Thoracic aorta (tissue), 2 donors: Measurements from ENCODE around the gene HSD3B2. TPM values are rescaled to one million over a fixed set of nuclear protein-coding genes. Genes with fewer than 3 reads are reported as not detected.

Source experiments
- ATAC-seq: fragments of 150-250 bp; one replicate; pipeline ENCODE4 v1.8.0; 2017; ENCODE audit warnings: low read depth; ENCODE audit not compliant: insufficient number of reproducible peaks, low FRiP score
- DNase-seq: peaks from one replicate; pipeline ENCODE4 v3.0.0-alpha.2; 2020; ENCODE audit warnings: low spot score
- H3K27ac ChIP-seq, 2 donors: fragments of 200-600 bp; sonication (generic); 1 replicate in 1 of 2; 2 replicates in 1 of 2; pipeline ENCODE4 v1.5.1; 2016; ENCODE audit warnings: mild to moderate bottlenecking in 2 of 2, moderate library complexity in 2 of 2
- H3K27me3 ChIP-seq: fragments of 200-600 bp; sonication (generic); replicated peaks from 2 replicates; pipeline ENCODE4 v1.6.0; 2016; ENCODE audit warnings: mild to moderate bottlenecking; ENCODE audit not compliant: insufficient read depth
- H3K36me3 ChIP-seq: fragments of 200-600 bp; sonication (generic); one replicate; pipeline ENCODE4 v1.5.1; 2016
- H3K4me1 ChIP-seq, 2 donors: fragments of 200-600 bp; sonication (generic); 1 replicate in 1 of 2; 2 replicates in 1 of 2; pipeline versions ENCODE4 v1.5.1 to v1.6.0; 2016; ENCODE audit warnings: low read depth in 2 of 2, mild to moderate bottlenecking in 1 of 2; ENCODE audit not compliant: control insufficient read depth in 1 of 2
- H3K4me3 ChIP-seq: fragments of 200-600 bp; sonication (generic); 2 replicates; pipeline ENCODE4 v1.5.1; 2016; ENCODE audit warnings: mild to moderate bottlenecking
- H3K9me3 ChIP-seq: fragments of 200-600 bp; sonication (generic); 2 replicates; pipeline ENCODE4 v1.5.1; 2016
- CTCF ChIP-seq: fragments of 200-600 bp; sonication (generic); IDR thresholded peaks from one replicate; pipeline ENCODE4 v1.5.1; 2019; ENCODE audit warnings: antibody characterized with exemption
- total RNA-seq, 2 donors: library from RNA; depleted of rRNA; stranded (reverse); fragments of >200 nt; gene quantifications; one replicate each; pipeline versions ENCODE4 v1.1.0 to v1.2.3, GENCODE V29; 2016

The HSD3B2 gene
- total RNA-seq, 2 donors from 2014 or later = not detected

- Histone ChIP-seq H3K4me3 (no peak overlapping the region), H3K4me1 (no peaks in the 10 kb centered on the region), H3K27ac (no peak overlapping the region), H3K36me3 (no peaks in the 10 kb centered on the region), H3K27me3 (no peaks in the 10 kb centered on the region), H3K9me3 (no peaks in the 10 kb centered on the region)
- no peak for ATAC-seq
- TF ChIP-seq CTCF = no peak
- DNase-seq = no peak
These were observed 20.9 kb upstream of the HSD3B2 start for GRCh38 chr1:119394085-119394484.

- Histone ChIP-seq H3K4me1 (no peaks in the 10 kb centered on the region), H3K36me3 (no peaks in the 10 kb centered on the region), H3K27me3 (no peaks in the 10 kb centered on the region), H3K4me3 (no peak overlapping the region), H3K9me3 (no peaks in the 10 kb centered on the region), H3K27ac (no peak overlapping the region)
- no peak for TF ChIP-seq CTCF
- DNase-seq (no peak), ATAC-seq (no peak)
These were observed 18.0 kb upstream of the HSD3B2 start for GRCh38 chr1:119396982-119397381.

GRCh38 chr1:119397986-119398385 lies 17.0 kb upstream of the HSD3B2 start:
- Histone ChIP-seq H3K27me3 (no peaks in the 10 kb centered on the region), H3K4me3 (no peak overlapping the region), H3K36me3 (no peaks in the 10 kb centered on the region), H3K9me3 (no peaks in the 10 kb centered on the region), H3K4me1 (no peaks in the 10 kb centered on the region), H3K27ac (no peak overlapping the region)
- no peak for DNase-seq
- no peak for ATAC-seq
- TF ChIP-seq CTCF = no peak

GRCh38 chr1:119404736-119405135 lies 10.2 kb upstream of the HSD3B2 start:
- H3K4me1 ChIP-seq = no peaks in the 10 kb centered on the region
- DNase-seq = no peak
- no peaks in the 10 kb centered on the region for H3K9me3 ChIP-seq
- TF ChIP-seq CTCF = no peak
- no peaks in the 10 kb centered on the region for H3K36me3 ChIP-seq
- H3K27me3 ChIP-seq = no peaks in the 10 kb centered on the region
- ATAC-seq = no peak
- H3K4me3 ChIP-seq = no peak overlapping the region
- H3K27ac ChIP-seq = no peak overlapping the region

- no peak overlapping the region for H3K27ac ChIP-seq
- no peaks in the 10 kb centered on the region for H3K27me3 ChIP-seq
- ATAC-seq (no peak), DNase-seq (no peak)
- H3K4me3 ChIP-seq = no peak overlapping the region
- H3K9me3 ChIP-seq = no peaks in the 10 kb centered on the region
- H3K36me3 ChIP-seq = no peaks in the 10 kb centered on the region
- no peak for TF ChIP-seq CTCF
- H3K4me1 ChIP-seq = no peaks in the 10 kb centered on the region
These were observed 5.2 kb upstream of the HSD3B2 start for GRCh38 chr1:119409731-119410130.
